ENCODE data around the gene LINC01488. TPM values are rescaled to one million over a fixed set of nuclear protein-coding genes. Genes with fewer than 3 reads are reported as not detected.

Gene LINC01488
- total and polyA plus RNA-seq, 2 of the 13 experiments (the other 11 are each of a cell fraction or from before 2014, with no cell fraction given), result 0.26 to 0.58 TPM

DNA sequence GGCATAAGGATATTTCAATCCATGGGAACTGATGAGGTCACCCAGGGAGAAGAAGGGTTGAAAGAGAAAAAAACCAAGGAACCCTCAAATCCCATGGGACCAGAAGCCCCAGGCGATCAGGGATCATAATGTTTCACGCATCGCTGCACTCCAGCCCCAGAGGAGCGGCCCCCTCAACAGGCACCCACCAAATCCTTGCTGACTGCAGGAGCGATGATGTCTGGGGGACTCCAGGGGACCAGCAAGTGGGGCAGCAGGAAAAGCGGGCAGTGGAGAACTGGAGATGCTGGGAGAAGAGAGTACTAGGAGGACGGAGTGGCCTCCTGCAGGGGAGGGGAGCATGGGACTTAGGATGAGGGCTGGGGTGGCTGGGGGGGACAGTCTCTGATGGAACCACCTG is 47.7 kb upstream of the LINC01488 start:
- 84% methylated on average over 7 of the region's 7 CpGs for WGBS (ENCODE audit: low lambda C conversion rate)
- Histone ChIP-seq H3K27ac (ENCODE audit: extremely low read length, insufficient read depth, low read length) (no peak overlapping the region), H3K27me3 (ENCODE audit: control insufficient read depth in 1 of 2, insufficient read depth in 2 of 2, low read length in 2 of 2) (no peaks in the 10 kb centered on the region), H3K79me2 (ENCODE audit: insufficient read depth, low read length) (no peaks in the 10 kb centered on the region), H3K4me1 (ENCODE audit: insufficient read depth, low read length) (peaks cover 84% of the 10 kb centered on the region), H3K9ac (ENCODE audit: insufficient read depth, low read depth, low read length) (no peak overlapping the region), H3K4me3 (replicated peaks in 1 of 3; ENCODE audit: insufficient read depth in 1 of 3, low read depth in 2 of 3, low read length in 3 of 3) (no peak overlapping the region), H3K9me3 (ENCODE audit: low read length) (no peaks in the 10 kb centered on the region), H4K20me1 (ENCODE audit: insufficient read depth, low read length) (no peaks in the 10 kb centered on the region), H3K4me2 (ENCODE audit: low read depth, low read length) (no peak overlapping the region), H3K36me3 (replicated peaks in 1 of 2; ENCODE audit: control insufficient read depth in 1 of 2, insufficient read depth in 2 of 2, low read length in 2 of 2) (no peaks in the 10 kb centered on the region), H2AFZ (ENCODE audit: low read length) (no peak overlapping the region)
- TF ChIP-seq FOXM1 (CRISPR knock-in tag; IDR thresholded peaks at IDR 0.05) (no peak), ATM (IDR thresholded peaks at IDR 0.05; ENCODE audit: borderline replicate concordance) (no peak), SNRNP70 (IDR thresholded peaks at IDR 0.05; ENCODE audit: low read depth, low read length) (no peak), ZNF790 (CRISPR knock-in tag; IDR thresholded peaks at IDR 0.05; ENCODE audit: borderline replicate concordance) (no peak), ZNF782 (CRISPR knock-in tag; IDR thresholded peaks at IDR 0.05; ENCODE audit: borderline replicate concordance) (no peak), ZNF674 (CRISPR knock-in tag; IDR thresholded peaks at IDR 0.05; ENCODE audit: low read depth) (no peak), SIN3B (IDR thresholded peaks at IDR 0.05; ENCODE audit: low read length) (no peak), NBN (conservative IDR thresholded peaks at IDR 0.05) (no peak), RFX1 (IDR thresholded peaks at IDR 0.05) (no peak), HNRNPUL1 (IDR thresholded peaks at IDR 0.05; ENCODE audit: low read depth, low read length) (no peak), TCF7L2 (IDR thresholded peaks at IDR 0.05; ENCODE audit: low read depth, low read length) (no peak), ZNF333 (CRISPR knock-in tag; IDR thresholded peaks at IDR 0.05; ENCODE audit: borderline replicate concordance) (no peak)
- TF ChIP-seq, protein P1, sequence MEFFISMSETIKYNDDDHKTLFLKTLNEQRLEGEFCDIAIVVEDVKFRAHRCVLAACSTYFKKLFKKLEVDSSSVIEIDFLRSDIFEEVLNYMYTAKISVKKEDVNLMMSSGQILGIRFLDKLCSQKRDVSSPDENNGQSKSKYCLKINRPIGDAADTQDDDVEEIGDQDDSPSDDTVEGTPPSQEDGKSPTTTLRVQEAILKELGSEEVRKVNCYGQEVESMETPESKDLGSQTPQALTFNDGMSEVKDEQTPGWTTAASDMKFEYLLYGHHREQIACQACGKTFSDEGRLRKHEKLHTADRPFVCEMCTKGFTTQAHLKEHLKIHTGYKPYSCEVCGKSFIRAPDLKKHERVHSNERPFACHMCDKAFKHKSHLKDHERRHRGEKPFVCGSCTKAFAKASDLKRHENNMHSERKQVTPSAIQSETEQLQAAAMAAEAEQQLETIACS (CRISPR knock-in tag; IDR thresholded peaks at IDR 0.05), result no peak
- TF ChIP-seq, protein P2, sequence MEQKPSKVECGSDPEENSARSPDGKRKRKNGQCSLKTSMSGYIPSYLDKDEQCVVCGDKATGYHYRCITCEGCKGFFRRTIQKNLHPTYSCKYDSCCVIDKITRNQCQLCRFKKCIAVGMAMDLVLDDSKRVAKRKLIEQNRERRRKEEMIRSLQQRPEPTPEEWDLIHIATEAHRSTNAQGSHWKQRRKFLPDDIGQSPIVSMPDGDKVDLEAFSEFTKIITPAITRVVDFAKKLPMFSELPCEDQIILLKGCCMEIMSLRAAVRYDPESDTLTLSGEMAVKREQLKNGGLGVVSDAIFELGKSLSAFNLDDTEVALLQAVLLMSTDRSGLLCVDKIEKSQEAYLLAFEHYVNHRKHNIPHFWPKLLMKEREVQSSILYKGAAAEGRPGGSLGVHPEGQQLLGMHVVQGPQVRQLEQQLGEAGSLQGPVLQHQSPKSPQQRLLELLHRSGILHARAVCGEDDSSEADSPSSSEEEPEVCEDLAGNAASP (CRISPR knock-in tag; IDR thresholded peaks at IDR 0.05; ENCODE audit: borderline replicate concordance), result no peak
- BruUV-seq (replicated peaks), result no TSS peak
- FAIRE-seq (no peak), ATAC-seq (no peak), DNase-seq (ENCODE audit: low spot score) (no peak)
- in situ Hi-C loops (cut with HindIII; ENCODE audit: extremely low pct_ligation_motif_present, low pct_unique_long_range_greater_than_20kb) (loop anchor here (5.0 to 25.0 kb wide), 2 partner anchors 141 to 204 kb away; partner anchors contain the start of genes CCND1 and MYEOV), intact Hi-C loops (cut with micrococcal nuclease; ENCODE audit: unreplicated experiment) (no loop called here)
- ChIA-PET CTCF (ENCODE audit: low intra/inter-chr PET ratio, low total read pairs) (no interaction called here), POLR2A (no interaction called here)
